Kidney (tissue), 14 donors: ENCODE results near the gene PRELP. TPM values are rescaled to one million over a fixed set of nuclear protein-coding genes. Genes with fewer than 3 reads are reported as not detected.

Experiments used
- DNase-seq, 5 donors: peaks; one replicate each; pipeline ENCODE4 v3.0.0-alpha.2; 2013 to 2020
- FAIRE-seq: peaks from 2 replicates; lab custom pipeline; 2012; peaks lifted over from hg19 to GRCh38; lab: Jason Lieb, UNC
- H3K27ac ChIP-seq, 2 donors: one replicate each; pipeline ENCODE4 v1.7.0; 2013; ENCODE audit warnings: low read depth in 2 of 2, low read length in 2 of 2, inconsistent platforms in 1 of 2
- H3K27me3 ChIP-seq: one replicate; pipeline ENCODE4 v1.7.1; 2013; ENCODE audit warnings: low read length, inconsistent platforms; ENCODE audit not compliant: control insufficient read depth, insufficient read depth
- H3K36me3 ChIP-seq, 3 donors: one replicate each; pipeline versions ENCODE4 v1.7.0 to v1.7.1; 2013; ENCODE audit warnings: low read length in 3 of 3, control low read depth in 1 of 3, inconsistent platforms in 1 of 3; ENCODE audit not compliant: insufficient read depth in 3 of 3, control insufficient read depth in 2 of 3
- H3K4me1 ChIP-seq, 3 donors: one replicate each; pipeline versions ENCODE4 v1.7.0 to v1.7.1; 2013; ENCODE audit warnings: low read length in 3 of 3, inconsistent platforms in 1 of 3, low read depth in 1 of 3; ENCODE audit not compliant: control insufficient read depth in 2 of 3, insufficient read depth in 2 of 3
- H3K4me3 ChIP-seq, 3 donors: one replicate each; pipeline versions ENCODE4 v1.7.0 to v1.8.1; 2013; ENCODE audit warnings: low read length in 3 of 3, control low read depth in 1 of 3, inconsistent platforms in 1 of 3
- H3K9ac ChIP-seq, 3 donors: one replicate each; pipeline versions ENCODE4 v1.7.0 to v1.7.1; 2013; ENCODE audit warnings: low read length in 3 of 3, control low read depth in 1 of 3, inconsistent platforms in 1 of 3
- H3K9me3 ChIP-seq, 3 donors: one replicate each; pipeline versions ENCODE4 v1.7.0 to v1.7.1; 2013; ENCODE audit warnings: low read length in 3 of 3, control low read depth in 1 of 3, inconsistent platforms in 1 of 3; ENCODE audit not compliant: control insufficient read depth in 2 of 3, insufficient read depth in 1 of 3
- intact Hi-C: fragments of 100-400 bp; cut with DNase I; formaldehyde crosslinking; loops from one replicate; pipeline ENCODE4 v1.11.1; 2022
- polyA plus RNA-seq: library from polyadenylated mRNA; stranded (reverse); fragments of 350-450 nt; fragmentation: Illumina TruSeq; extraction: RNeasy Lipid Tissue Mini Kit (QIAGEN cat#74804); gene quantifications from one replicate; pipeline ENCODE4 v1.2.3, GENCODE V29; 2014; ENCODE audit warnings: low read depth, low replicate concordance; ENCODE audit not compliant: insufficient read depth
- total RNA-seq: library from RNA; stranded (reverse); fragmentation: NEBNext Ultra II Directional; extraction: Animal tissue kit (Norgen Biotek cat#: 25700); gene quantifications from one replicate; pipeline ENCODE4 v1.2.1, GENCODE V29; 2021
- TF ChIP-seq, protein P1 (sequence below): IDR thresholded peaks from 3 replicates; pipeline ENCODE4 v1.5.1; 2012; ENCODE audit warnings: mild to moderate bottlenecking, moderate library complexity, borderline replicate concordance; ENCODE audit not compliant: insufficient read depth; ENCODE audit errors: extremely low read depth
- donor health status: control.
- donor health status: control.
- donor health status: control.
- donor health status: control.
- donor health status: control.
- donor health status: DM: yes; HTN: yes; CAD: no.
- donor health status: Normal renal cell carcinoma (clear cell type).

PRELP gene
- total and polyA plus RNA-seq, 2 donors from 2014 or later: 9.5 to 24.5 TPM

DNA sequence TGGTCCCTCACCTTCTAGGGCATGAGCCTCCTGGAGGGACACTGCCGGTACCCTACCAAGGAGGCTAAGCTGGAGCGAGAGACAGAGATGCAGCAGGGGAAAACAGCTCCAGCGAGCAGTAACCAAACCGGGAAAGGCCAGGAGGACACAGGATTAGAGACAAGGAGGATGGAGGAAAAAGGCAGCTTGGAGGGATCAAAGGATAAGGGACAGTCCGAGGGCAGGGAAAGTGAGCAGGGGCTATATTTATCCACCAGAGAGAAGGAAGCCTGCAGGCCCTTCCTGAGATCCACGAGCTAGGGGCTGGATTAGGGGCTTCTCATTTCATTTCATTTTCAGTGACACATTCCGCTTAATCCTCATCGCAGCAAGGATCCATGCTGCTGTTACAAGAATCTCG lies 33.8 kb upstream of the PRELP start:
- TF ChIP-seq, protein P1, sequence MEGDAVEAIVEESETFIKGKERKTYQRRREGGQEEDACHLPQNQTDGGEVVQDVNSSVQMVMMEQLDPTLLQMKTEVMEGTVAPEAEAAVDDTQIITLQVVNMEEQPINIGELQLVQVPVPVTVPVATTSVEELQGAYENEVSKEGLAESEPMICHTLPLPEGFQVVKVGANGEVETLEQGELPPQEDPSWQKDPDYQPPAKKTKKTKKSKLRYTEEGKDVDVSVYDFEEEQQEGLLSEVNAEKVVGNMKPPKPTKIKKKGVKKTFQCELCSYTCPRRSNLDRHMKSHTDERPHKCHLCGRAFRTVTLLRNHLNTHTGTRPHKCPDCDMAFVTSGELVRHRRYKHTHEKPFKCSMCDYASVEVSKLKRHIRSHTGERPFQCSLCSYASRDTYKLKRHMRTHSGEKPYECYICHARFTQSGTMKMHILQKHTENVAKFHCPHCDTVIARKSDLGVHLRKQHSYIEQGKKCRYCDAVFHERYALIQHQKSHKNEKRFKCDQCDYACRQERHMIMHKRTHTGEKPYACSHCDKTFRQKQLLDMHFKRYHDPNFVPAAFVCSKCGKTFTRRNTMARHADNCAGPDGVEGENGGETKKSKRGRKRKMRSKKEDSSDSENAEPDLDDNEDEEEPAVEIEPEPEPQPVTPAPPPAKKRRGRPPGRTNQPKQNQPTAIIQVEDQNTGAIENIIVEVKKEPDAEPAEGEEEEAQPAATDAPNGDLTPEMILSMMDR: no peak
- peaks cover 0 to 9% (median 0%) of the 10 kb centered on the region in 3 donors for H3K9me3 ChIP-seq
- H3K27ac ChIP-seq: no peak overlapping the region
- intact Hi-C loops: no loop called here
- H3K4me3 ChIP-seq: no peak overlapping the region
- H3K27me3 ChIP-seq: no peaks in the 10 kb centered on the region
- no peak overlapping the region for H3K9ac ChIP-seq
- H3K36me3 ChIP-seq: no peaks in the 10 kb centered on the region
- H3K4me1 ChIP-seq: peaks cover 0 to 3% (median 2%) of the 10 kb centered on the region in 3 donors
- no peak for DNase-seq
- FAIRE-seq: no peak

DNA sequence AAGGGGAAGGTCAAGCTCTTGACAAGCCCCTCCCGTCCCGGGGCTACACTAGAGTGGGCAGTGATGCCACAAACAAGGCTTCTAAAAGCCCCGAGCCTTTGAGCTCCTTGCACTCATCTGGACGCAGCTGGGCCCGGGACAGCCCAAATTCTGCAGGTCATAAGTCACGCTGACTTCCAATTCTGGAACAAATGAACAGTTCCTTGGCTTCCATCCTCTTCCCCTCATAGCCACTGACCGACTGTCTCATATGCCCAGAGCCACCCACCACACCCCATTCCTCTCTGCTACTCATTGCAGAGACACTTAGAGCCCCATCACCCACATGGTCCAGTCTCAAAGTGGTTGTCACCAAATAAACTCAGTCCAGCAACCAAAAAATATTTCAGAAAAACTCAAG lies 32.8 kb upstream of the PRELP start:
- no peak for FAIRE-seq
- Histone ChIP-seq H3K27me3 (no peaks in the 10 kb centered on the region), H3K4me3 (no peak overlapping the region), H3K9ac (no peak overlapping the region), H3K9me3 (peaks cover 0 to 9% (median 0%) of the 10 kb centered on the region in 3 donors), H3K36me3 (no peaks in the 10 kb centered on the region), H3K4me1 (peaks cover 0 to 3% (median 2%) of the 10 kb centered on the region in 3 donors), H3K27ac (no peak overlapping the region)
- intact Hi-C loops: no loop called here
- TF ChIP-seq, protein P1: no peak
- no peak for DNase-seq

DNA sequence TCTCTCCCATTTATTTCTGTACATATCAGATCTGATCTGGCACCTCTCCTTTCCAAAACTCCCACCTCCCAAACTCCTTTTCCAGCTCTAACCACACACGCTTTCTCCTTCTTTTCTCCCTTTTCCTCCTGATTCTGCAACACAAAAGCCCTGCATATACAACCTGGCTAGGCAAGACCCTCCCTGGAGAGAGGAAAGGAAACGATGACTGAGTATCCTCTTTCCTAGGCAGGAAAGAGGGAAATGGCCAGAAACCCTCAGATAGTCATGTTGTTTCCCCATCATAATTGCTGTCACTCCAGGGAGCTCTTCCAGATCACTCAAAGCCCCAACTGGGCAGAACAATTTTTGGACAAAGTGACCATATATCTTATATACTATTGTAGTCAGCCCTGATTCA lies 32.3 kb upstream of the PRELP start:
- intact Hi-C loops: no loop called here
- H3K9ac ChIP-seq: no peak overlapping the region
- DNase-seq (no peak), FAIRE-seq (no peak)
- no peaks in the 10 kb centered on the region for H3K27me3 ChIP-seq
- H3K4me3 ChIP-seq: no peak overlapping the region
- TF ChIP-seq, protein P1: no peak
- no peak overlapping the region for H3K27ac ChIP-seq
- no peaks in the 10 kb centered on the region for H3K36me3 ChIP-seq
- H3K4me1 ChIP-seq: peaks cover 0 to 3% (median 2%) of the 10 kb centered on the region in 3 donors
- H3K9me3 ChIP-seq: peaks cover 0 to 9% (median 0%) of the 10 kb centered on the region in 3 donors

DNA sequence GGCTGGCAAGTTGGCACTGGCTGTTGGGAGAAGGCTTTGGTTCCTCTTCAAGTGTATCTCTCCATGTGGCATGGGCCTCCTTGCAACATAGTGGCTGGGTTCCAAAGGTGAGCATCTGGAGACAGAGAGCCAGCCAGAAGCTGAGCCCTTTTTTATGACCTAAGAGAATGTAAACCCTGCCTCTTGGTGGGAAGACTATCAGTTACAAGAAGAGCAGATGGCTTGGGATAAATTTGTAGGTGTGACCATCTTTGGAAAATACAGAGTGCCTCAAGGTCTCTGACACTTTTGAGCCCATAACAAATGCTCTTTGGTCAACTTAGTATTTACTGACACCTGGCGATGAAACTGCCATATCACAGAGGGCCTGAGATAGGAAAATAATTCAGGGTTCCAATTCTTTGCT lies 31.4 kb upstream of the PRELP start:
- FAIRE-seq (no peak), DNase-seq (no peak)
- Histone ChIP-seq H3K4me1 (peaks cover 0 to 3% (median 2%) of the 10 kb centered on the region in 3 donors), H3K9ac (no peak overlapping the region), H3K27me3 (no peaks in the 10 kb centered on the region), H3K36me3 (no peaks in the 10 kb centered on the region), H3K9me3 (peaks cover 0 to 9% (median 0%) of the 10 kb centered on the region in 3 donors), H3K27ac (no peak overlapping the region), H3K4me3 (no peak overlapping the region)
- TF ChIP-seq, protein P1: no peak
- intact Hi-C loops: no loop called here
